SK-N-SH treated with all-trans-retinoic acid at 6 μM for 48 hours (cell line): ENCODE results near the gene IGF1R.

Experiments
- ESRRG ChIP-seq: fragments of 250-450 bp; sonication (Bioruptor Pico); IDR thresholded peaks from 2 replicates; pipeline ENCODE4 v1.6.1; 2021; ENCODE audit warnings: mild to moderate bottlenecking
- OSR1 ChIP-seq: fragments of 250-450 bp; sonication (Bioruptor Pico); IDR thresholded peaks from 2 replicates; pipeline ENCODE4 v1.8.0; 2022; ENCODE audit warnings: moderate library complexity, mild to moderate bottlenecking, inconsistent platforms
- ZNF565 ChIP-seq: fragments of 450-650 bp; formaldehyde crosslinking; conservative IDR thresholded peaks from 2 replicates; pipeline ENCODE4 v1.5.0; 2020; ENCODE audit warnings: low read depth, mild to moderate bottlenecking, moderate library complexity

DNA sequence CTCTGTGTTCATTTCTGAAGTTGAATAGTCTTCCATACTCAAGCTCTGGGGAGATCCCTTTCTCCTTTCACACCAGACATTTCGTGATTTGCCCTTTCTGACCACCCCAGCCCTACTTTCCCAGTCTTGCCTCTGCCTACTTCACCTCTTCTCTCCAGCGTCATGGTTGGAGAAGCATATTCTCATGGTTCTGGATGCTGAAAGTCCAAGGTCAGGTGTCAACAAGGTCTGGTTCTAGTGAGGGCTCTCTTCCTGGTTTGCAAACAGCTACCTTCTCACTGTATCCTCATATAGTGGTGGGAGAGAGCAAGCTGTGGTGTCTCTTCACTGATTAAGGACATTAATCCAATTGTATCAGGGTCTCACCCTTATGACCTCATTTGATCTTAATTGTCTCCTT, 169.4 kb downstream of the IGF1R start:
- TF ChIP-seq OSR1 (CRISPR knock-in tag) (no peak), ZNF565 (no peak), ESRRG (no peak)
